Measurements from ENCODE around the gene MAN2A1. TPM values are rescaled to one million over a fixed set of nuclear protein-coding genes. Genes with fewer than 3 reads are reported as not detected.

The MAN2A1 gene
- polyA plus RNA-seq, 1 donor (not counting 4 experiments of a cell fraction or from before 2014, with no cell fraction given), result 63.8 TPM

DNA sequence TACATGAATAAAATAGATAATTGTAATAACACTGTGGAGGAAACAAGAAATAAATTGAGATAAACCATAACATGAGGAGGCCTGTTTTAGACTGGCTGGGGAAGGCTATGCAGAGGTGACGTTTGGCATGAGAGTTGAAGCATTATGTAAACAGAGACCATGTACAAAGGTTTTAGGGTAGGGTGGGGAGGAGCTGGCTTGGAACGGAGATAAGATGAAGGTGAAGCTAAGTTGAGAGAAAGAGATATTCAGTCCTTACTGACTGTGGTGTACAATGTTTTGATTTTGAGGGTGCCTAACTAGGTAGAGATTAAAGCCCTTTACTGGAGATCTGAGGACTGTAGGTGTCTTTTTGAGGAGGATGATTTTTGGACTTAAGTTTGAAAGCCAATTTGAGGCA lies 17.8 kb downstream of the MAN2A1 start:
- Histone ChIP-seq H3K4me3 (ENCODE audit: control insufficient read depth in 2 of 3, extremely low read depth in 1 of 3, insufficient read depth in 2 of 3, low read depth in 1 of 3, low read length in 3 of 3) (no peak overlapping the region), H3K9me1 (ENCODE audit: control insufficient read depth, extremely low read depth, insufficient read depth, low read length) (no peaks in the 10 kb centered on the region), H3K27me3 (ENCODE audit: control insufficient read depth, extremely low read depth, insufficient read depth, low read length) (no peaks in the 10 kb centered on the region), H3K4me2 (ENCODE audit: control insufficient read depth, extremely low read depth, insufficient read depth, low read depth, low read length) (no peak overlapping the region), H3K27ac (ENCODE audit: control insufficient read depth, insufficient read depth, low read length) (no peak overlapping the region), H3K36me3 (ENCODE audit: control insufficient read depth in 2 of 2, extremely low read depth in 1 of 2, insufficient read depth in 2 of 2, low read length in 2 of 2) (no peaks in the 10 kb centered on the region), H3K4me1 (ENCODE audit: control insufficient read depth, extremely low read depth, insufficient read depth, low read length) (no peaks in the 10 kb centered on the region), H2AFZ (ENCODE audit: control insufficient read depth, low read length) (no peak overlapping the region), H3K9me3 (ENCODE audit: control insufficient read depth, low read depth, low read length) (no peaks in the 10 kb centered on the region), H3K79me2 (ENCODE audit: control insufficient read depth, insufficient read depth, low read length) (peaks cover 98% of the 10 kb centered on the region), H3K9ac (ENCODE audit: control insufficient read depth, extremely low read depth, insufficient read depth, low read length) (no peak overlapping the region), H4K20me1 (ENCODE audit: control insufficient read depth, extremely low read depth, insufficient read depth, low read length) (peaks cover 3% of the 10 kb centered on the region)
- TF ChIP-seq EZH2 (IDR thresholded peaks at IDR 0.05; ENCODE audit: low read length), result no peak
- TF ChIP-seq, protein P1, sequence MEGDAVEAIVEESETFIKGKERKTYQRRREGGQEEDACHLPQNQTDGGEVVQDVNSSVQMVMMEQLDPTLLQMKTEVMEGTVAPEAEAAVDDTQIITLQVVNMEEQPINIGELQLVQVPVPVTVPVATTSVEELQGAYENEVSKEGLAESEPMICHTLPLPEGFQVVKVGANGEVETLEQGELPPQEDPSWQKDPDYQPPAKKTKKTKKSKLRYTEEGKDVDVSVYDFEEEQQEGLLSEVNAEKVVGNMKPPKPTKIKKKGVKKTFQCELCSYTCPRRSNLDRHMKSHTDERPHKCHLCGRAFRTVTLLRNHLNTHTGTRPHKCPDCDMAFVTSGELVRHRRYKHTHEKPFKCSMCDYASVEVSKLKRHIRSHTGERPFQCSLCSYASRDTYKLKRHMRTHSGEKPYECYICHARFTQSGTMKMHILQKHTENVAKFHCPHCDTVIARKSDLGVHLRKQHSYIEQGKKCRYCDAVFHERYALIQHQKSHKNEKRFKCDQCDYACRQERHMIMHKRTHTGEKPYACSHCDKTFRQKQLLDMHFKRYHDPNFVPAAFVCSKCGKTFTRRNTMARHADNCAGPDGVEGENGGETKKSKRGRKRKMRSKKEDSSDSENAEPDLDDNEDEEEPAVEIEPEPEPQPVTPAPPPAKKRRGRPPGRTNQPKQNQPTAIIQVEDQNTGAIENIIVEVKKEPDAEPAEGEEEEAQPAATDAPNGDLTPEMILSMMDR (optimal IDR thresholded peaks at IDR 0.05 in 1 of 3, IDR thresholded peaks at IDR 0.05 in 1 of 3, conservative IDR thresholded peaks at IDR 0.05 in 1 of 3; ENCODE audit: extremely low read depth in 1 of 3, insufficient read depth in 2 of 3, low read length in 3 of 3), result no peak
- DNase-seq (ENCODE audit: low read depth, low spot score) (no peak), FAIRE-seq (no peak)
- dilution Hi-C loops (cut with MboI; ENCODE audit: extremely low pct_ligation_motif_present, low sequenced_read_pairs), result no loop called here

DNA sequence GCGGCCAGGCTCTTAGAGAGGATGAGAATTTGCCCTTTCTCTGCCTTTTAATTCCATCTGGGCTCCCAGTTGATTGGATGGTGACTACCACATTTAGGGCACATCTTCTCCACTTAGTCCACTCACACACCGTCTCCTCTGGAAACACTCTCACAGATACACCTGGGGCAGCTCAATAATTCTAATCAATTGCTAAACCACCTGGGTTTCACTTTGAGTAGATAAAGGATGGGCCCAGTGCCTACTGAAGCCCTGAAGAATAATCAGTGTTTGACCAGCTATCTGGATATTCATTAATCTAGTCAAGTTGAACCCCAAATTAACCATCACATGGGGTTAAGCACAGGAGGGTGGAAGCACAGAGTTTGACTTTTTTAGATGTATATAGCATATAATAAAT lies 19.1 kb downstream of the MAN2A1 start:
- H3K9me1 ChIP-seq (ENCODE audit: control insufficient read depth, extremely low read depth, insufficient read depth, low read length), result no peaks in the 10 kb centered on the region
- no peaks in the 10 kb centered on the region for H3K4me1 ChIP-seq (ENCODE audit: control insufficient read depth, extremely low read depth, insufficient read depth, low read length)
- FAIRE-seq (no peak), DNase-seq (ENCODE audit: low read depth, low spot score) (no peak)
- H3K4me2 ChIP-seq (ENCODE audit: control insufficient read depth, extremely low read depth, insufficient read depth, low read depth, low read length), result no peak overlapping the region
- H3K9me3 ChIP-seq (ENCODE audit: control insufficient read depth, low read depth, low read length), result no peaks in the 10 kb centered on the region
- no peak for TF ChIP-seq EZH2 (IDR thresholded peaks at IDR 0.05; ENCODE audit: low read length)
- TF ChIP-seq, protein P1 (optimal IDR thresholded peaks at IDR 0.05 in 1 of 3, IDR thresholded peaks at IDR 0.05 in 1 of 3, conservative IDR thresholded peaks at IDR 0.05 in 1 of 3; ENCODE audit: extremely low read depth in 1 of 3, insufficient read depth in 2 of 3, low read length in 3 of 3), result no peak
- H3K27me3 ChIP-seq (ENCODE audit: control insufficient read depth, extremely low read depth, insufficient read depth, low read length), result no peaks in the 10 kb centered on the region
- dilution Hi-C loops (cut with MboI; ENCODE audit: extremely low pct_ligation_motif_present, low sequenced_read_pairs), result no loop called here
- peaks cover 3% of the 10 kb centered on the region for H4K20me1 ChIP-seq (ENCODE audit: control insufficient read depth, extremely low read depth, insufficient read depth, low read length)
- no peak overlapping the region for H3K9ac ChIP-seq (ENCODE audit: control insufficient read depth, extremely low read depth, insufficient read depth, low read length)
- no peaks in the 10 kb centered on the region for H3K36me3 ChIP-seq (ENCODE audit: control insufficient read depth in 2 of 2, extremely low read depth in 1 of 2, insufficient read depth in 2 of 2, low read length in 2 of 2)
- H3K4me3 ChIP-seq (ENCODE audit: control insufficient read depth in 2 of 3, extremely low read depth in 1 of 3, insufficient read depth in 2 of 3, low read depth in 1 of 3, low read length in 3 of 3), result no peak overlapping the region
- H3K27ac ChIP-seq (ENCODE audit: control insufficient read depth, insufficient read depth, low read length), result no peak overlapping the region
- H2AFZ ChIP-seq (ENCODE audit: control insufficient read depth, low read length), result no peak overlapping the region
- H3K79me2 ChIP-seq (ENCODE audit: control insufficient read depth, insufficient read depth, low read length), result peaks cover 98% of the 10 kb centered on the region

Data from keratinocyte (primary cell).